ENCODE measurements around the gene ZNF625. TPM values are rescaled to one million over a fixed set of nuclear protein-coding genes. Genes with fewer than 3 reads are reported as not detected.

ZNF625 gene
- total RNA-seq, 4 donors from 2014 or later, result 0.60 to 2.3 (median 2.2) TPM; not detected in 1

DNA sequence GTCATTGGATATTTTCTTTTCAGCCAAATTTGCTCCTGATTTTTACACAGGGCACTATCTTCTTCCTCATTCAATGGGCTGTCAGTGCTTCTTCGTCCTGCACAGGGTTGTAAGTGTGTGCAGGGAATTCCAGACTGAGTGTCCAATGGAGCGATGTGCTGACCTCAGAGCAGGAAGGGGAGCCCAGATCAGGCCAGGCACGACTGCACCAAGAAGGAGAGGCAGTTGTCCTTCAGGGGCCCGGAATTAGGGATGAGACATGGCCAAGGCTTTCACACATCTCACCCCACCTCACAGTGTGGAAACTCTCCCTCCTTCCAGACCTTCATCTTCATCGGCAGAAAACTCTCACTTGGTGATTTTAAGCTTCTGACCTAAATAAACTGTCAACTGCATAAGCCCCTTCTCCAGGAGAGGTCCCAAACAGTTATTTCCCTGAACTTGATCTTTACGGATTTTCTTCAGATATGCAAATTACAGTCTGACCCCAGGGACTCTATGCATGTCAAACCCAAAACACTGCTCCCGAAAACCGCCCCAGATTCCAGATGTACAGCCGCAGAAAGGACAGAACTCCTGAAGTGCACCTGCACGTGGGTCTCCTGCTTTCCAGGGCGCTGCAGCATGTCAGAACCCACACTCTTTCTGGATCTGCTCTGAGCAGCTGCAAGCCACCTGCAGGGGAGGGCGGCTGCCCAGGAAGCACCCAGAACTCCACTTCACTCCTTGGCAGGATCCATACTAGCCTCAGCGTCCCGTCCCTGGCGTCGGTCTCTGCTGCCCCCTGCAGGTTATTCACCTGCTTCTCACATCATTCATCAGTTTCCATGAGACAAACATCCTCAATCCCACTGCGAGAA, 15.8 kb downstream of the ZNF625 start:
- intact Hi-C loops (cut with DNase I; ENCODE audit: low total_unique reads) (loop anchor here (1.0 to 5.0 kb wide), 3 partner anchors 50 to 258 kb away; no protein-coding TSS in a partner anchor), in situ Hi-C loops (cut with MboI; ENCODE audit: low pct_ligation_motif_present in 1 of 4, low pct_unique_long_range_greater_than_20kb in 1 of 4, low sequenced_read_pairs in 3 of 4) (loop anchor here in 3 of 4 donors (5.0 to 25.0 kb wide), 5 partner anchors 83 to 253 kb away; partner anchors contain the start of genes ZNF878 (in 2 of the 3) and ZNF69 (in 1 of the 3))
- Histone ChIP-seq H3K27me3 (no peaks in the 10 kb centered on the region), H3K36me3 (peaks cover 0 to 10% (median 4%) of the 10 kb centered on the region in 4 donors), H3K27ac (peak overlapping the region; percentile 83 to 94 (median 87)), H3K9me3 (peaks cover 0 to 6% of the 10 kb centered on the region in 2 donors), H3K4me1 (peaks cover 6 to 21% (median 18%) of the 10 kb centered on the region in 4 donors), H3K4me3 (peak overlapping the region; percentile 3 to 73 (median 64))
- 0 to 2% methylated on average over 2 to 17 of the region's 17 CpGs for WGBS, 2 donors (ENCODE audit: low coverage in 1 of 2)
- TF ChIP-seq, protein P1, sequence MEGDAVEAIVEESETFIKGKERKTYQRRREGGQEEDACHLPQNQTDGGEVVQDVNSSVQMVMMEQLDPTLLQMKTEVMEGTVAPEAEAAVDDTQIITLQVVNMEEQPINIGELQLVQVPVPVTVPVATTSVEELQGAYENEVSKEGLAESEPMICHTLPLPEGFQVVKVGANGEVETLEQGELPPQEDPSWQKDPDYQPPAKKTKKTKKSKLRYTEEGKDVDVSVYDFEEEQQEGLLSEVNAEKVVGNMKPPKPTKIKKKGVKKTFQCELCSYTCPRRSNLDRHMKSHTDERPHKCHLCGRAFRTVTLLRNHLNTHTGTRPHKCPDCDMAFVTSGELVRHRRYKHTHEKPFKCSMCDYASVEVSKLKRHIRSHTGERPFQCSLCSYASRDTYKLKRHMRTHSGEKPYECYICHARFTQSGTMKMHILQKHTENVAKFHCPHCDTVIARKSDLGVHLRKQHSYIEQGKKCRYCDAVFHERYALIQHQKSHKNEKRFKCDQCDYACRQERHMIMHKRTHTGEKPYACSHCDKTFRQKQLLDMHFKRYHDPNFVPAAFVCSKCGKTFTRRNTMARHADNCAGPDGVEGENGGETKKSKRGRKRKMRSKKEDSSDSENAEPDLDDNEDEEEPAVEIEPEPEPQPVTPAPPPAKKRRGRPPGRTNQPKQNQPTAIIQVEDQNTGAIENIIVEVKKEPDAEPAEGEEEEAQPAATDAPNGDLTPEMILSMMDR (IDR thresholded peaks at IDR 0.05), result peak; percentile 91 to 97 (median 94)
- no peak for TF ChIP-seq EP300 (IDR thresholded peaks at IDR 0.05; ENCODE audit: low read depth)
- TF ChIP-seq POLR2AphosphoS5 (IDR thresholded peaks at IDR 0.05), result peak in 2 of 3 donors; percentile 34 to 57
- TF ChIP-seq POLR2A (IDR thresholded peaks at IDR 0.05), result no peak
- DNase-seq, result peak; percentile 93

DNA sequence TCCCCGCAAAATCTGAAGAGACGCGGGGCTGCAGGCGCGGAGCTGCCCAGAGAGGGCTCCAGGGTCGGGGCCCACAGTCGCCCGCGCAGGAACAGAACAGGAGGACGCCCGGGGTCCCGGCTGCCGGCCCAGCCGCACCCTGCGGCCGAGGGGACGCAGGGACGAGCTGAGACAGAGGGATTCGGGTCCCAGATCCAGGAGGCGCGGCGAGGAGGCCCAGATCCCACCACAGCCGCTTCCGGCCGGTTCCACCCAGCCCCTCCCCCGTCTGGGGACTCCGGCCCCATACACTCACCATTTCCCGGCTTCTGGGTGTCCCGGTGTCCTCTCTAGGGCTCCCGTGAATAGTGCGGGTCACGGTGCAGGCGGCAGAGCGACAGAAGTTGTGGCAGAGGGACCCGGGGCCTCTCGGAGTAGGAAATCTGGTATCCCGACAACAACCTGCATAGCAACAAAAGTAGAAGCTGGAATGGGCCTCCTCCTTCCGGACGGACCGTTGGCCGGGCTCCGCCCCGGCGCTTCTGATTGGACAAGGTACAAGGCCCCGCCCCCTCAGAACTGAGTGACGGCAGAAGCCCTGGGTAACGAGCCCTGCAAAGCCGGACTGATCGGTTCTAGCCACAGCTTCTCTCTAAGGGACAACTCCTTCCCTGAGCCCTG, 16.5 kb downstream of the ZNF625 start, which contains the start of gene ZNF20:
ZNF20 (minus strand) TSS at position 466 of the 660 bp plus-strand sequence; CDS start at position 298, 168 bp downstream.
- peaks cover 0 to 5% of the 10 kb centered on the region in 2 donors for H3K9me3 ChIP-seq
- peaks cover 0 to 18% (median 4%) of the 10 kb centered on the region in 4 donors for H3K36me3 ChIP-seq
- peaks cover 6 to 21% (median 18%) of the 10 kb centered on the region in 4 donors for H3K4me1 ChIP-seq
- TF ChIP-seq POLR2A (IDR thresholded peaks at IDR 0.05), result peak; percentile 59
- TF ChIP-seq POLR2AphosphoS5 (IDR thresholded peaks at IDR 0.05), result peak in 2 of 3 donors; percentile 51 to 79
- TF ChIP-seq, protein P1 (IDR thresholded peaks at IDR 0.05), result peak in 1 of 5 experiments; percentile 5
- TF ChIP-seq EP300 (IDR thresholded peaks at IDR 0.05; ENCODE audit: low read depth), result no peak
- H3K27ac ChIP-seq, result peak within 1 kb of the TSS; percentile 83 to 94 (median 87)
- in situ Hi-C loops (cut with MboI; ENCODE audit: low pct_ligation_motif_present in 1 of 4, low pct_unique_long_range_greater_than_20kb in 1 of 4, low sequenced_read_pairs in 3 of 4), result loop anchor here in 3 of 4 donors (5.0 to 25.0 kb wide), 5 partner anchors 83 to 253 kb away; partner anchors contain the start of genes ZNF878 (in 2 of the 3) and ZNF69 (in 1 of the 3)
- 0 to 1% methylated on average over 3 to 37 of the region's 49 CpGs for WGBS, 2 donors (ENCODE audit: low coverage in 1 of 2)
- H3K27me3 ChIP-seq, result no peaks in the 10 kb centered on the region
- intact Hi-C loops (cut with DNase I; ENCODE audit: low total_unique reads), result loop anchor here (5.0 kb wide), 2 partner anchors 83 to 258 kb away; no protein-coding TSS in a partner anchor
- H3K4me3 ChIP-seq, result peak within 1 kb of the TSS; percentile 58 to 92 (median 72)
- peak; percentile 98 for DNase-seq

DNA sequence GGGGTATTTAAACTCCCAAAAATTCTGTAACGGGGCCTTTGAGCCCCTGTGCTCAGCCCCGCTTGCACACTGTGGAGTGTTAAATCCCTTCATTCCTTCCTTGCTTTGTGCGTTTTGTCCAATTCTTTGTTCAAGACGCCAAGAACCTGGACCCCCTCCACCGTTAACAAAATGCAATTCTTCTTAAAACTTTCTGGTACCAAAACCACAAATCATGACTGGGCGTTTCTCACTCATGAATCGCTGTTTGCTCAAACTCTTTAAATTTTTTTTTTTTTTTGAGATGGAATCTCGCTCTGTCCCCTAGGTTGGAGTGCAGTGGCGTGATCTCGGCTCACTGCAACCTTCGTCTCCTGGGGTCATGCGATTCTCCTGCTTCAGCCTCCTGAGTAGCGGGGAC, 17.3 kb downstream of the ZNF625 start:
- 23 to 30% methylated on average over 10 to 13 of the region's 13 CpGs for WGBS, 2 donors (ENCODE audit: low coverage in 1 of 2)
- Histone ChIP-seq H3K9me3 (peaks cover 3 to 6% of the 10 kb centered on the region in 2 donors), H3K36me3 (peaks cover 0 to 25% (median 10%) of the 10 kb centered on the region in 4 donors), H3K27ac (peak overlapping the region; percentile 83 to 94 (median 87)), H3K27me3 (no peaks in the 10 kb centered on the region), H3K4me3 (peak overlapping the region; percentile 58 to 92 (median 72)), H3K4me1 (peaks cover 6 to 21% (median 18%) of the 10 kb centered on the region in 4 donors)
- in situ Hi-C loops (cut with MboI; ENCODE audit: low pct_ligation_motif_present in 1 of 4, low pct_unique_long_range_greater_than_20kb in 1 of 4, low sequenced_read_pairs in 3 of 4) (loop anchor here in 3 of 4 donors (25.0 kb wide), 3 partner anchors 152 to 252 kb away; partner anchors contain the start of gene ZNF69 (in 1 of the 3)), intact Hi-C loops (cut with DNase I; ENCODE audit: low total_unique reads) (no loop called here)
- TF ChIP-seq EP300 (IDR thresholded peaks at IDR 0.05; ENCODE audit: low read depth) (no peak), POLR2AphosphoS5 (IDR thresholded peaks at IDR 0.05) (no peak), POLR2A (IDR thresholded peaks at IDR 0.05) (no peak)
- no peak for DNase-seq

DNA sequence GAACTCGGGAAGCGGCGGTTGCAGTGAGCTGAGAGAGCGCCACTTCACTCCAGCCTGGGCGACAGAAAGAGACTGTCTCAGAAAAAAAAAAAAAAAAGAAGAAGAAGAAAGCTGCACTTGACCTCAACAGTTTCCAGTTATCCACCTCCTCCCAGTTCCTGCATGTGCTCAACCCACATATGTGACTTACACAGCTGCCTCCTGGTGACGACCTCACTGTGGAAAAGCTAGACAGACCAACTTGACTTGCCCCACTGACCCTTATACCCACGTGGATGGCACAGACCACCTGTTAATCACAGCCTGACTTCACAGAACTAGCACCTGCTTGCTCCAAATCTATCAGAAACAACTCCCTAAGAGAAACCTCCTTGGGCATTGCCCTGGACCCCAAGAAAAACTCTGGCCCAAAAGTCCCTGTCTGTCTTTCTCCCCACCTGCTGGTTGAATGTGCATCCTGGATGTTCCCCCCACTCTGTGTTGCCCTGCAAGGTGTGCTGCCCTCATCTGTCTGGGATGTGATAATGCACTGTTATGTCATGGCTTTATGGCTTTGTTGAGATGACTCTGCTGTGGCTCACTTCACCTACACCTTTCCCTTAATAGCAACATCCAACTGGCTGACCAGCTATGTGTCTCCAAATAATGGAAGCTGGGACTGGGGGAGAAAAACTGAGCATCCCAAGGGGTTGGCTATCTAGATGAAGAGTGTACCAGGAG, 19.2 kb downstream of the ZNF625 start:
- H3K36me3 ChIP-seq, result peaks cover 3 to 44% (median 26%) of the 10 kb centered on the region in 4 donors
- intact Hi-C loops (cut with DNase I; ENCODE audit: low total_unique reads), result no loop called here

More for the DNA sequence above, 19.2 kb downstream of the ZNF625 start:
- TF ChIP-seq, protein P1 (IDR thresholded peaks at IDR 0.05), result peak in 2 of 5 experiments; percentile 20 to 23
- no peak for TF ChIP-seq POLR2AphosphoS5 (IDR thresholded peaks at IDR 0.05)
- no peak for TF ChIP-seq EP300 (IDR thresholded peaks at IDR 0.05; ENCODE audit: low read depth)
- DNase-seq, result no peak
- Histone ChIP-seq H3K9me3 (peaks cover 18 to 25% of the 10 kb centered on the region in 2 donors), H3K27me3 (no peaks in the 10 kb centered on the region), H3K4me1 (peaks cover 6 to 21% (median 18%) of the 10 kb centered on the region in 4 donors), H3K4me3 (no peak overlapping the region), H3K27ac (no peak overlapping the region)
- in situ Hi-C loops (cut with MboI; ENCODE audit: low pct_ligation_motif_present in 1 of 4, low pct_unique_long_range_greater_than_20kb in 1 of 4, low sequenced_read_pairs in 3 of 4), result loop anchor here in 3 of 4 donors (25.0 kb wide), 3 partner anchors 150 to 250 kb away; partner anchors contain the start of gene ZNF69 (in 1 of the 3)
- WGBS, 2 donors (ENCODE audit: low coverage in 1 of 2), result 77 to 100% methylated on average over 5 to 7 of the region's 7 CpGs

Measured in transverse colon (tissue), 4 donors.